Measurements from ENCODE around the gene UPF3A.

GRCh38 chr13:114323349-114323748 is 41.9 kb downstream of the UPF3A start:
- TF ChIP-seq CTCF (conservative IDR thresholded peaks at IDR 0.05; ENCODE audit: low read length) (no peak), EZH2phosphoT487 (IDR thresholded peaks at IDR 0.05; ENCODE audit: borderline replicate concordance) (no peak)

Measured in Loucy (cell line).